CD4-positive, CD25-positive, alpha-beta regulatory T cell (primary cell): ENCODE measurements around the gene CST9. TPM values are rescaled to one million over a fixed set of nuclear protein-coding genes. Genes with fewer than 3 reads are reported as not detected.
"Not testable (repeated sequence)": the region's sequence is repeated elsewhere in the genome, so short reads cannot be mapped to it uniquely, and the experiment has no call there.

Experiments used
- ATAC-seq, 2 donors: fragments of 150-1000 bp; cut with Tn5 transposase; one replicate each; pipeline ENCODE4 v1.10.0; 2021; ENCODE audit warnings: low read depth in 2 of 2, moderate number of reproducible peaks in 2 of 2, moderate library complexity in 1 of 2
- DNase-seq, 3 donors: peaks; one replicate each; pipeline versions ENCODE4 v3.0.0 to v3.0.0-alpha.2; 2012 to 2022; ENCODE audit warnings: mixed read lengths in 1 of 3
- H3K27ac ChIP-seq: one replicate; pipeline ENCODE4 v1.7.0; 2013; ENCODE audit warnings: mild to moderate bottlenecking, low read length; ENCODE audit not compliant: insufficient read depth, poor library complexity, severe bottlenecking
- H3K27me3 ChIP-seq: one replicate; pipeline ENCODE4 v1.7.0; 2013; ENCODE audit warnings: low read length; ENCODE audit not compliant: control insufficient read depth, insufficient read depth
- H3K36me3 ChIP-seq: one replicate; pipeline ENCODE4 v1.7.0; 2013; ENCODE audit warnings: mild to moderate bottlenecking, low read length, moderate library complexity; ENCODE audit not compliant: control insufficient read depth, insufficient read depth
- H3K4me1 ChIP-seq: 2 replicates; pipeline ENCODE4 v1.7.0; 2013; ENCODE audit warnings: mild to moderate bottlenecking, low read length; ENCODE audit not compliant: insufficient read depth, control insufficient read depth, poor library complexity, severe bottlenecking
- H3K4me3 ChIP-seq: one replicate; pipeline ENCODE4 v1.7.0; 2013; ENCODE audit warnings: low read depth, mild to moderate bottlenecking, low read length, moderate library complexity
- H3K9me3 ChIP-seq, 2 experiments: 1 replicate in 1 of 2; 2 replicates in 1 of 2; pipeline ENCODE4 v1.7.0; 2013; ENCODE audit warnings: low read length in 2 of 2, mild to moderate bottlenecking in 1 of 2, moderate library complexity in 1 of 2; ENCODE audit not compliant: control insufficient read depth in 2 of 2
- H3K27ac Mint-ChIP-seq, 3 donors: one replicate each; pipeline ENCODE4 v1.8.0; 2020 to 2022; ENCODE audit warnings: mild to moderate bottlenecking in 3 of 3, mixed read lengths in 3 of 3, moderate library complexity in 2 of 3
- H3K27me3 Mint-ChIP-seq: one replicate; pipeline ENCODE4 v1.8.0; 2022; ENCODE audit warnings: mild to moderate bottlenecking, mixed read lengths
- H3K36me3 Mint-ChIP-seq: one replicate; pipeline ENCODE4 v1.8.0; 2020; ENCODE audit warnings: mixed read lengths
- H3K4me1 Mint-ChIP-seq, 4 donors: one replicate each; pipeline ENCODE4 v1.8.0; 2020 to 2022; ENCODE audit warnings: mixed read lengths in 4 of 4, mild to moderate bottlenecking in 1 of 4
- H3K4me3 Mint-ChIP-seq, 4 donors: one replicate each; pipeline ENCODE4 v1.8.0; 2020 to 2022; ENCODE audit warnings: mild to moderate bottlenecking in 4 of 4, mixed read lengths in 4 of 4, moderate library complexity in 3 of 4
- H3K9me3 Mint-ChIP-seq, 7 donors: one replicate each; pipeline ENCODE4 v1.8.0; 2020 to 2022; ENCODE audit warnings: mixed read lengths in 7 of 7, mild to moderate bottlenecking in 3 of 7, moderate library complexity in 2 of 7
- polyA plus RNA-seq, 4 donors: library from polyadenylated mRNA; unstranded; fragments of 300-500 nt; fragmentation: Illumina TruSeq; gene quantifications; one replicate each; pipeline ENCODE4 v1.2.3, GENCODE V29; 2021
- total RNA-seq: library from RNA; stranded (reverse); gene quantifications from one replicate; pipeline ENCODE4 v1.2.3, GENCODE V29; 2022

Gene CST9
- total and polyA plus RNA-seq, 5 donors from 2014 or later, result not detected

GRCh38 chr20:23636908-23637281 is 31.2 kb upstream of the CST9 start:
- ATAC-seq (no peak), DNase-seq (no peak)
- H3K4me1 Mint-ChIP-seq, result peaks cover 0 to 5% (median 2%) of the 10 kb centered on the region in 4 donors
- Histone ChIP-seq H3K4me1 (no peaks in the 10 kb centered on the region), H3K36me3 (no peaks in the 10 kb centered on the region), H3K27ac (no peak overlapping the region), H3K9me3 (no peaks in the 10 kb centered on the region), H3K4me3 (no peak overlapping the region), H3K27me3 (no peaks in the 10 kb centered on the region)
- no peak overlapping the region for H3K4me3 Mint-ChIP-seq
- H3K27ac Mint-ChIP-seq, result no peak overlapping the region
- H3K9me3 Mint-ChIP-seq, result no peaks in the 10 kb centered on the region
- H3K36me3 Mint-ChIP-seq, result no peaks in the 10 kb centered on the region
- peaks cover 18% of the 10 kb centered on the region for H3K27me3 Mint-ChIP-seq

GRCh38 chr20:23636182-23636907 is 30.6 kb upstream of the CST9 start:
- Histone ChIP-seq H3K4me3 (no peak overlapping the region), H3K27ac (no peak overlapping the region), H3K36me3 (no peaks in the 10 kb centered on the region), H3K27me3 (no peaks in the 10 kb centered on the region), H3K4me1 (no peaks in the 10 kb centered on the region), H3K9me3 (no peaks in the 10 kb centered on the region)
- Mint-ChIP-seq H3K27me3 (peaks cover 18% of the 10 kb centered on the region), H3K36me3 (no peaks in the 10 kb centered on the region), H3K4me1 (peaks cover 0 to 5% (median 2%) of the 10 kb centered on the region in 4 donors), H3K4me3 (no peak overlapping the region), H3K9me3 (no peaks in the 10 kb centered on the region), H3K27ac (no peak overlapping the region)
- no peak for DNase-seq
- no peak for ATAC-seq

GRCh38 chr20:23635768-23636090 is 30.0 kb upstream of the CST9 start:
- not testable (repeated sequence) for H3K9me3 ChIP-seq, H3K36me3 ChIP-seq, H3K27me3 ChIP-seq, H3K4me1 Mint-ChIP-seq, H3K9me3 Mint-ChIP-seq, H3K27ac Mint-ChIP-seq, H3K4me3 Mint-ChIP-seq, H3K4me3 ChIP-seq, H3K27ac ChIP-seq, DNase-seq, ATAC-seq, H3K4me1 ChIP-seq, H3K36me3 Mint-ChIP-seq
- peaks cover 18% of the 10 kb centered on the region for H3K27me3 Mint-ChIP-seq

- H3K27me3 Mint-ChIP-seq, result peaks cover 23% of the 10 kb centered on the region
- H3K27me3 ChIP-seq, result no peaks in the 10 kb centered on the region
- H3K27ac Mint-ChIP-seq, result no peak overlapping the region
- no peak overlapping the region for H3K4me3 Mint-ChIP-seq
- ATAC-seq (no peak), DNase-seq (no peak)
- no peak overlapping the region for H3K27ac ChIP-seq
- no peaks in the 10 kb centered on the region for H3K36me3 Mint-ChIP-seq
- no peaks in the 10 kb centered on the region for H3K9me3 Mint-ChIP-seq
- no peaks in the 10 kb centered on the region for H3K36me3 ChIP-seq
- H3K4me1 ChIP-seq, result no peaks in the 10 kb centered on the region
- H3K4me3 ChIP-seq, result no peak overlapping the region
- H3K4me1 Mint-ChIP-seq, result peaks cover 0 to 5% (median 2%) of the 10 kb centered on the region in 4 donors
- H3K9me3 ChIP-seq, result no peaks in the 10 kb centered on the region
These were observed 29.5 kb upstream of the CST9 start for GRCh38 chr20:23634985-23635767.

GRCh38 chr20:23634044-23634801 is 28.5 kb upstream of the CST9 start:
- peaks cover 0 to 5% (median 2%) of the 10 kb centered on the region in 4 donors for H3K4me1 Mint-ChIP-seq
- Histone ChIP-seq H3K9me3 (no peaks in the 10 kb centered on the region), H3K4me1 (no peaks in the 10 kb centered on the region), H3K27ac (no peak overlapping the region), H3K36me3 (no peaks in the 10 kb centered on the region), H3K4me3 (no peak overlapping the region), H3K27me3 (no peaks in the 10 kb centered on the region)
- H3K9me3 Mint-ChIP-seq, result no peaks in the 10 kb centered on the region
- DNase-seq, result no peak
- H3K4me3 Mint-ChIP-seq, result no peak overlapping the region
- ATAC-seq, result no peak
- H3K27ac Mint-ChIP-seq, result no peak overlapping the region
- H3K36me3 Mint-ChIP-seq, result no peaks in the 10 kb centered on the region
- H3K27me3 Mint-ChIP-seq, result peaks cover 25% of the 10 kb centered on the region

GRCh38 chr20:23632711-23633573 is 27.2 kb upstream of the CST9 start:
- Histone ChIP-seq H3K27me3 (no peaks in the 10 kb centered on the region), H3K4me1 (no peaks in the 10 kb centered on the region), H3K9me3 (no peaks in the 10 kb centered on the region), H3K27ac (no peak overlapping the region), H3K36me3 (no peaks in the 10 kb centered on the region), H3K4me3 (no peak overlapping the region)
- no peaks in the 10 kb centered on the region for H3K36me3 Mint-ChIP-seq
- no peak for DNase-seq
- no peak overlapping the region for H3K27ac Mint-ChIP-seq
- H3K27me3 Mint-ChIP-seq, result peaks cover 25% of the 10 kb centered on the region
- ATAC-seq, result no peak
- peaks cover 0 to 2% (median 0%) of the 10 kb centered on the region in 7 donors for H3K9me3 Mint-ChIP-seq
- H3K4me3 Mint-ChIP-seq, result no peak overlapping the region
- H3K4me1 Mint-ChIP-seq, result peaks cover 0 to 5% (median 2%) of the 10 kb centered on the region in 4 donors

- no peak overlapping the region for H3K4me3 ChIP-seq
- H3K4me1 ChIP-seq, result no peaks in the 10 kb centered on the region
These were observed 26.4 kb upstream of the CST9 start for GRCh38 chr20:23631981-23632710.

More at GRCh38 chr20:23631981-23632710, 26.4 kb upstream of the CST9 start:
- Histone ChIP-seq H3K27me3 (no peaks in the 10 kb centered on the region), H3K36me3 (no peaks in the 10 kb centered on the region), H3K27ac (no peak overlapping the region), H3K9me3 (no peaks in the 10 kb centered on the region)
- Mint-ChIP-seq H3K4me1 (peaks cover 0 to 5% (median 2%) of the 10 kb centered on the region in 4 donors), H3K27ac (no peak overlapping the region), H3K27me3 (peaks cover 25% of the 10 kb centered on the region), H3K9me3 (peaks cover 0 to 2% (median 0%) of the 10 kb centered on the region in 7 donors), H3K36me3 (no peaks in the 10 kb centered on the region), H3K4me3 (no peak overlapping the region)
- DNase-seq, result no peak
- no peak for ATAC-seq
